Measurements from ENCODE around the gene GRM7.

DNA sequence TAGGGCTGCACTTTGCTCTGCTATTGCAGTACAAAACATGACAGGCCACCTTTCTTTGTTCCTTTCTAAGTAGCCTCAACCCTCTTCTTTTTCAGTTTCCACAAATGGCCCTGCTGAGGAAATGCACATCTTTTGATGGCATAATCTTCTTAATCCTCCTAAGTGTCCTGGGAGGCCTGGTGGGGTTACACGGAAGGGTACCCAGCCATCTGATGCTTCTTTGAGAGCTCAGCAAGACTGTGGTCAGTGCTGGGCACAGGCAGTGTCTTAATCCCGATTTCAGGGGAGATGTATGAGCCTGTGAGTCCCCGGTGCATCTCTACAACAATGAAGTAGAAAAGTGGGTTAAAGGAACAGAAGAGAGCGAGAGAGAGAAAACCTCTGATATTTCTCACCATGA lies 404.8 kb downstream of the GRM7 start:
- TF ChIP-seq, protein P1, sequence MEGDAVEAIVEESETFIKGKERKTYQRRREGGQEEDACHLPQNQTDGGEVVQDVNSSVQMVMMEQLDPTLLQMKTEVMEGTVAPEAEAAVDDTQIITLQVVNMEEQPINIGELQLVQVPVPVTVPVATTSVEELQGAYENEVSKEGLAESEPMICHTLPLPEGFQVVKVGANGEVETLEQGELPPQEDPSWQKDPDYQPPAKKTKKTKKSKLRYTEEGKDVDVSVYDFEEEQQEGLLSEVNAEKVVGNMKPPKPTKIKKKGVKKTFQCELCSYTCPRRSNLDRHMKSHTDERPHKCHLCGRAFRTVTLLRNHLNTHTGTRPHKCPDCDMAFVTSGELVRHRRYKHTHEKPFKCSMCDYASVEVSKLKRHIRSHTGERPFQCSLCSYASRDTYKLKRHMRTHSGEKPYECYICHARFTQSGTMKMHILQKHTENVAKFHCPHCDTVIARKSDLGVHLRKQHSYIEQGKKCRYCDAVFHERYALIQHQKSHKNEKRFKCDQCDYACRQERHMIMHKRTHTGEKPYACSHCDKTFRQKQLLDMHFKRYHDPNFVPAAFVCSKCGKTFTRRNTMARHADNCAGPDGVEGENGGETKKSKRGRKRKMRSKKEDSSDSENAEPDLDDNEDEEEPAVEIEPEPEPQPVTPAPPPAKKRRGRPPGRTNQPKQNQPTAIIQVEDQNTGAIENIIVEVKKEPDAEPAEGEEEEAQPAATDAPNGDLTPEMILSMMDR (conservative IDR thresholded peaks at IDR 0.05; ENCODE audit: low read length): no peak
- TF ChIP-seq EZH2phosphoT487 (IDR thresholded peaks at IDR 0.05; ENCODE audit: borderline replicate concordance, low read depth, low read length): no peak
